Tibial nerve (tissue), 3 donors: ENCODE data around the gene C7orf33.

ENCODE experiments used
- POLR2A ChIP-seq, 2 donors: fragments of 450-650 bp; IDR thresholded peaks; one replicate each; pipeline ENCODE4 v1.6.1; 2017; ENCODE audit warnings: antibody characterized with exemption in 2 of 2, mild to moderate bottlenecking in 2 of 2, moderate library complexity in 2 of 2
- TF ChIP-seq, protein P1 (sequence below), 5 experiments: fragments of 200-600 bp in 3 of 5; fragments of 450-650 bp in 2 of 5; sonication (generic) in 3 of 5; IDR thresholded peaks; one replicate each; pipeline ENCODE4 v1.5.1; 2016 to 2019; ENCODE audit warnings: antibody characterized with exemption in 5 of 5, mild to moderate bottlenecking in 3 of 5, moderate library complexity in 2 of 5

DNA sequence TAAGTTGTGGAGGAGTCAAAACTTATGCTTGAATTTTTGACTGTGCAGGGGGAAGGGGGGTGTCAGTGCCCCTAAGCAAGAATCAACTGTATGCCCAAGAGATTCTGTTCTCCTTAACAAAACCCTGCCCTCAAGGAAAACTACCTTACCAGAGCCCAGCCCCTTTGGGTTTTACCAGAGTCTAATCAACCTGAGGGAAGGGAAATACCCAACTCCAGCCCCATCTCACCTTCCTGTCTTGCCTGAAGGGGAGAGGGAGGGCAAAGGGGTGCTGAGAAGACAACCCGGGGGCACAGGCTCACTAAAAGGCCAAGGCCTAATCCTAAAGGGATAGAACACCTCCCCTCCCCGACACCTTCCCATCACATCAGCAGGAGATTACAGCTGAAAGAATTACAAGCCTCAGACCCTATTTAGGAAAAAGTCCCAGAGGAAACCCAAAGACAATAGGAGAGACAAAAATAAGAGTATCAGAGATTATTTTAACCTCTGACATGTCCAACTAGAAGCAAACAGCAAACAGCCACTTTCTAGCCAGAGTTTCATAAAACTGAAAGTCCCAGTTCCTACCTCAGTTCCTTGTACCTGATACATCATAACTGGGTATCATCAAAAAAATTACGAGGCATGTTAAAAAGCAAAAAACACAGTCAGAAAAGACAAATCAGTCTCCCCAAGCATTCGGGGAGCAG is 26.8 kb upstream of the C7orf33 start:
- TF ChIP-seq POLR2A (IDR thresholded peaks at IDR 0.05): no peak
- TF ChIP-seq, protein P1, sequence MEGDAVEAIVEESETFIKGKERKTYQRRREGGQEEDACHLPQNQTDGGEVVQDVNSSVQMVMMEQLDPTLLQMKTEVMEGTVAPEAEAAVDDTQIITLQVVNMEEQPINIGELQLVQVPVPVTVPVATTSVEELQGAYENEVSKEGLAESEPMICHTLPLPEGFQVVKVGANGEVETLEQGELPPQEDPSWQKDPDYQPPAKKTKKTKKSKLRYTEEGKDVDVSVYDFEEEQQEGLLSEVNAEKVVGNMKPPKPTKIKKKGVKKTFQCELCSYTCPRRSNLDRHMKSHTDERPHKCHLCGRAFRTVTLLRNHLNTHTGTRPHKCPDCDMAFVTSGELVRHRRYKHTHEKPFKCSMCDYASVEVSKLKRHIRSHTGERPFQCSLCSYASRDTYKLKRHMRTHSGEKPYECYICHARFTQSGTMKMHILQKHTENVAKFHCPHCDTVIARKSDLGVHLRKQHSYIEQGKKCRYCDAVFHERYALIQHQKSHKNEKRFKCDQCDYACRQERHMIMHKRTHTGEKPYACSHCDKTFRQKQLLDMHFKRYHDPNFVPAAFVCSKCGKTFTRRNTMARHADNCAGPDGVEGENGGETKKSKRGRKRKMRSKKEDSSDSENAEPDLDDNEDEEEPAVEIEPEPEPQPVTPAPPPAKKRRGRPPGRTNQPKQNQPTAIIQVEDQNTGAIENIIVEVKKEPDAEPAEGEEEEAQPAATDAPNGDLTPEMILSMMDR (IDR thresholded peaks at IDR 0.05): no peak
